Common myeloid progenitor, CD34-positive (primary cell): ENCODE data around the gene CRELD2.

ENCODE experiments used
- CTCF ChIA-PET: fragments of 350-600 bp; sonication (Branson Sonifier 250); formaldehyde crosslinking; loops from one replicate; lab custom pipeline; 2021; ENCODE audit warnings: antibody characterized with exemption; lab: Charles Lee
- POLR2A ChIA-PET: fragments of 350-600 bp; sonication (Branson Sonifier 250); formaldehyde crosslinking; loops from one replicate; lab custom pipeline; 2021; ENCODE audit warnings: antibody characterized with exemption; lab: Charles Lee
- DNase-seq, 3 donors: peaks; one replicate each; pipeline versions ENCODE4 v3.0.0 to v3.0.0-alpha.2; 2013
- H3K27ac ChIP-seq, 2 experiments: 1 replicate in 1 of 2; 2 replicates in 1 of 2; pipeline ENCODE4 v1.7.0; 2013; ENCODE audit warnings: inconsistent platforms in 2 of 2, low read length in 2 of 2, mild to moderate bottlenecking in 2 of 2, low read depth in 1 of 2, moderate library complexity in 1 of 2; ENCODE audit not compliant: severe bottlenecking in 2 of 2, insufficient read depth in 1 of 2, poor library complexity in 1 of 2
- H3K27me3 ChIP-seq, 5 experiments: replicated peaks in 2 of 5; 1 replicate in 3 of 5; 2 replicates in 2 of 5; pipeline versions ENCODE4 v1.6.1 to v1.7.0; 2013; ENCODE audit warnings: low read length in 4 of 5, mild to moderate bottlenecking in 2 of 5, moderate library complexity in 2 of 5, inconsistent platforms in 1 of 5; ENCODE audit not compliant: insufficient read depth in 5 of 5, control insufficient read depth in 4 of 5
- H3K36me3 ChIP-seq, 4 experiments: 1 replicate in 2 of 4; 2 replicates in 2 of 4; pipeline versions ENCODE4 v1.6.1 to v1.7.0; 2013; ENCODE audit warnings: low read length in 3 of 4, control low read depth in 1 of 4, mild to moderate bottlenecking in 1 of 4; ENCODE audit not compliant: control insufficient read depth in 4 of 4, insufficient read depth in 4 of 4
- H3K4me1 ChIP-seq, 4 experiments: 1 replicate in 3 of 4; 2 replicates in 1 of 4; pipeline versions ENCODE4 v1.6.1 to v1.7.1; 2013; ENCODE audit warnings: low read length in 3 of 4, mild to moderate bottlenecking in 3 of 4, control low read depth in 1 of 4, inconsistent platforms in 1 of 4, moderate library complexity in 1 of 4; ENCODE audit not compliant: control insufficient read depth in 4 of 4, insufficient read depth in 4 of 4; ENCODE audit errors: control extremely low read depth in 1 of 4
- H3K4me3 ChIP-seq, 7 experiments: 1 replicate in 4 of 7; 2 replicates in 3 of 7; pipeline versions ENCODE4 v1.5.1 to v1.7.0; 2013; ENCODE audit warnings: mild to moderate bottlenecking in 7 of 7, low read length in 6 of 7, moderate library complexity in 6 of 7, inconsistent platforms in 2 of 7, low read depth in 2 of 7, control low read depth in 1 of 7; ENCODE audit not compliant: insufficient read depth in 4 of 7, control insufficient read depth in 1 of 7; ENCODE audit errors: extremely low read depth in 1 of 7
- H3K9me3 ChIP-seq, 5 experiments: 1 replicate in 4 of 5; 2 replicates in 1 of 5; pipeline versions ENCODE4 v1.6.1 to v1.7.1; 2013; ENCODE audit warnings: low read length in 4 of 5, mild to moderate bottlenecking in 2 of 5, inconsistent platforms in 1 of 5, low read depth in 1 of 5, moderate library complexity in 1 of 5; ENCODE audit not compliant: control insufficient read depth in 4 of 5, insufficient read depth in 2 of 5; ENCODE audit errors: control extremely low read depth in 1 of 5
- WGBS: methylation state at CpG from one replicate; pipeline ENCODE4 v1.1.5; 2013; ENCODE audit not compliant: insufficient coverage; 5-methylcytosine and 5-hydroxymethylcytosine counted together

Gene CRELD2

GRCh38 chr22:49948116-49948957 is 29.9 kb downstream of the CRELD2 start:
- Histone ChIP-seq H3K4me1 (peaks cover 0 to 51% (median 23%) of the 10 kb centered on the region in 4 experiments), H3K9me3 (no peaks in the 10 kb centered on the region), H3K36me3 (no peaks in the 10 kb centered on the region), H3K27ac (no peak overlapping the region), H3K4me3 (no peak overlapping the region), H3K27me3 (no peaks in the 10 kb centered on the region)
- WGBS: 95% methylated on average over 18 of the region's 23 CpGs
- ChIA-PET CTCF (interaction anchor here (1.6 to 2.0 kb wide), 2 partner anchors 18 to 179 kb away, joined by 3 to 6 read pairs; no protein-coding TSS in a partner anchor), POLR2A (interaction anchor here (1.0 kb wide), 1 partner anchor 23 kb away, joined by 3 read pairs; no protein-coding TSS in a partner anchor)
- no peak for DNase-seq

GRCh38 chr22:49948958-49949913 is 30.8 kb downstream of the CRELD2 start:
- H3K4me1 ChIP-seq: peaks cover 0 to 51% (median 27%) of the 10 kb centered on the region in 4 experiments
- WGBS: 96% methylated on average over 32 of the region's 42 CpGs

GRCh38 chr22:49949914-49950292 is 31.5 kb downstream of the CRELD2 start:
- 93% methylated on average over 11 of the region's 11 CpGs for WGBS
- Histone ChIP-seq H3K27me3 (no peaks in the 10 kb centered on the region), H3K4me3 (no peak overlapping the region), H3K4me1 (peaks cover 0 to 50% (median 26%) of the 10 kb centered on the region in 4 experiments), H3K27ac (no peak overlapping the region), H3K36me3 (no peaks in the 10 kb centered on the region), H3K9me3 (no peaks in the 10 kb centered on the region)
- no peak for DNase-seq
- CTCF ChIA-PET: interaction anchor here (1.6 to 1.9 kb wide), 2 partner anchors 13 to 178 kb away, joined by 3 to 5 read pairs; no protein-coding TSS in a partner anchor
- POLR2A ChIA-PET: interaction anchor here (1.2 kb wide), 1 partner anchor 9 kb away, joined by 4 read pairs; no protein-coding TSS in a partner anchor

More at GRCh38 chr22:49948958-49949913, 30.8 kb downstream of the CRELD2 start:
- Histone ChIP-seq H3K36me3 (no peaks in the 10 kb centered on the region), H3K27ac (no peak overlapping the region), H3K27me3 (no peaks in the 10 kb centered on the region), H3K4me3 (no peak overlapping the region), H3K9me3 (no peaks in the 10 kb centered on the region)
- DNase-seq: no peak
- POLR2A ChIA-PET: interaction anchor here (1.0 kb wide), 1 partner anchor 22 kb away, joined by 3 read pairs; no protein-coding TSS in a partner anchor
- CTCF ChIA-PET: interaction anchor here (1.6 to 1.9 kb wide), 2 partner anchors 12 to 178 kb away, joined by 3 to 5 read pairs; no protein-coding TSS in a partner anchor

- Histone ChIP-seq H3K36me3 (no peaks in the 10 kb centered on the region), H3K4me3 (no peak overlapping the region), H3K27me3 (no peaks in the 10 kb centered on the region), H3K27ac (no peak overlapping the region), H3K4me1 (peaks cover 0 to 55% (median 23%) of the 10 kb centered on the region in 4 experiments), H3K9me3 (no peaks in the 10 kb centered on the region)
- 82% methylated on average over 13 of the region's 18 CpGs for WGBS
- DNase-seq: no peak
- ChIA-PET POLR2A (interaction anchor here (1.2 to 1.4 kb wide), 2 partner anchors 9 to 17 kb away, joined by 3 to 4 read pairs; no protein-coding TSS in a partner anchor), CTCF (interaction anchor here (1.9 kb wide), 1 partner anchor 14 kb away, joined by 5 read pairs; no protein-coding TSS in a partner anchor)
Observed at GRCh38 chr22:49950396-49950994, 32.1 kb downstream of the CRELD2 start.

- CTCF ChIA-PET: interaction anchor here (1.8 to 1.9 kb wide), 2 partner anchors 14 to 21 kb away, joined by 5 to 6 read pairs; no protein-coding TSS in a partner anchor
- no peak overlapping the region for H3K27ac ChIP-seq
- peaks cover 0 to 52% (median 19%) of the 10 kb centered on the region in 4 experiments for H3K4me1 ChIP-seq
- no peaks in the 10 kb centered on the region for H3K27me3 ChIP-seq
- H3K36me3 ChIP-seq: no peaks in the 10 kb centered on the region
- no peak overlapping the region for H3K4me3 ChIP-seq
- POLR2A ChIA-PET: interaction anchor here (0.6 to 1.4 kb wide), 4 partner anchors 8 to 136 kb away, joined by 3 to 4 read pairs (median 3); no protein-coding TSS in a partner anchor
- peak in 1 of 3 donors; percentile 55 for DNase-seq
- no peaks in the 10 kb centered on the region for H3K9me3 ChIP-seq
- WGBS: 73% methylated on average over 20 of the region's 28 CpGs
Observed at GRCh38 chr22:49951000-49951677, 32.7 kb downstream of the CRELD2 start.

- no peaks in the 10 kb centered on the region for H3K36me3 ChIP-seq
- WGBS: 94% methylated on average over 3 of the region's 4 CpGs
- ChIA-PET POLR2A (interaction anchor here (0.6 to 1.4 kb wide), 3 partner anchors 9 to 136 kb away, joined by 3 read pairs; no protein-coding TSS in a partner anchor), CTCF (interaction anchor here (1.8 kb wide), 1 partner anchor 21 kb away, joined by 6 read pairs; no protein-coding TSS in a partner anchor)
- no peak overlapping the region for H3K4me3 ChIP-seq
- no peaks in the 10 kb centered on the region for H3K27me3 ChIP-seq
- no peaks in the 10 kb centered on the region for H3K9me3 ChIP-seq
- no peak for DNase-seq
- no peak overlapping the region for H3K27ac ChIP-seq
- peaks cover 0 to 51% (median 19%) of the 10 kb centered on the region in 4 experiments for H3K4me1 ChIP-seq
Observed at GRCh38 chr22:49951678-49951985, 33.2 kb downstream of the CRELD2 start.
